ENCODE data around the gene RAD51B. TPM values are rescaled to one million over a fixed set of nuclear protein-coding genes. Genes with fewer than 3 reads are reported as not detected.
A peak's percentile ranks its signal among the peaks of the same experiment; 100 is the strongest.

RAD51B gene
- total and polyA plus RNA-seq, 3 donors from 2014 or later, result 5.5 to 22.5 (median 19.1) TPM

GRCh38 chr14:68199554-68200151, 380.1 kb downstream of the RAD51B start:
- Histone ChIP-seq H3K27me3 (no peaks in the 10 kb centered on the region), H3K9me3 (no peaks in the 10 kb centered on the region), H3K4me3 (no peak overlapping the region), H3K36me3 (ENCODE audit: low read depth, missing control alignments) (no peaks in the 10 kb centered on the region), H3K4me1 (peaks cover 19% of the 10 kb centered on the region), H3K27ac (peak overlapping the region; percentile 15 to 81)
- TF ChIP-seq CTCF (IDR thresholded peaks at IDR 0.05), result no peak
- 32 to 44% methylated on average over 8 of the region's 8 CpGs for WGBS, 2 donors
- peak; percentile 61 for DNase-seq
- intact Hi-C loops (cut with DNase I; ENCODE audit: low total_unique reads), result no loop called here

- Histone ChIP-seq H3K4me1 (peaks cover 25% of the 10 kb centered on the region), H3K4me3 (no peak overlapping the region), H3K9me3 (no peaks in the 10 kb centered on the region), H3K36me3 (ENCODE audit: low read depth, missing control alignments) (no peaks in the 10 kb centered on the region), H3K27me3 (no peaks in the 10 kb centered on the region), H3K27ac (no peak overlapping the region)
- no peak for DNase-seq
- TF ChIP-seq CTCF (IDR thresholded peaks at IDR 0.05), result no peak
- no peak for TF ChIP-seq POLR2A (IDR thresholded peaks at IDR 0.05)
- intact Hi-C loops (cut with DNase I; ENCODE audit: low total_unique reads), result no loop called here
Measured at GRCh38 chr14:68203871-68204270, 384.3 kb downstream of the RAD51B start.

GRCh38 chr14:68208218-68208617, 388.6 kb downstream of the RAD51B start:
- DNase-seq, result no peak
- WGBS, 2 donors, result 59 to 90% methylated on average over 1 of the region's 1 CpG
- no peaks in the 10 kb centered on the region for H3K27me3 ChIP-seq
- TF ChIP-seq POLR2A (IDR thresholded peaks at IDR 0.05) (no peak), CTCF (IDR thresholded peaks at IDR 0.05) (no peak)
- H3K4me1 ChIP-seq, result peaks cover 28% of the 10 kb centered on the region
- H3K36me3 ChIP-seq (ENCODE audit: low read depth, missing control alignments), result no peaks in the 10 kb centered on the region
- H3K27ac ChIP-seq, result peak overlapping the region; percentile 41 to 46
- intact Hi-C loops (cut with DNase I; ENCODE audit: low total_unique reads), result no loop called here
- no peaks in the 10 kb centered on the region for H3K9me3 ChIP-seq
- no peak overlapping the region for H3K4me3 ChIP-seq

- H3K9me3 ChIP-seq, result no peaks in the 10 kb centered on the region
- DNase-seq, result no peak
- WGBS, 2 donors, result 46 to 88% methylated on average over 1 of the region's 1 CpG
- TF ChIP-seq CTCF (IDR thresholded peaks at IDR 0.05) (no peak), POLR2A (IDR thresholded peaks at IDR 0.05) (no peak)
- H3K4me1 ChIP-seq, result peaks cover 29% of the 10 kb centered on the region
- H3K27ac ChIP-seq, result peak overlapping the region; percentile 66 to 71
- intact Hi-C loops (cut with DNase I; ENCODE audit: low total_unique reads), result no loop called here
- no peak overlapping the region for H3K4me3 ChIP-seq
- H3K27me3 ChIP-seq, result no peaks in the 10 kb centered on the region
- no peaks in the 10 kb centered on the region for H3K36me3 ChIP-seq (ENCODE audit: low read depth, missing control alignments)
Measured at GRCh38 chr14:68208626-68209317, 389.2 kb downstream of the RAD51B start.
